ENCODE results near the gene KRTAP4-16.

KRTAP4-16 gene

DNA sequence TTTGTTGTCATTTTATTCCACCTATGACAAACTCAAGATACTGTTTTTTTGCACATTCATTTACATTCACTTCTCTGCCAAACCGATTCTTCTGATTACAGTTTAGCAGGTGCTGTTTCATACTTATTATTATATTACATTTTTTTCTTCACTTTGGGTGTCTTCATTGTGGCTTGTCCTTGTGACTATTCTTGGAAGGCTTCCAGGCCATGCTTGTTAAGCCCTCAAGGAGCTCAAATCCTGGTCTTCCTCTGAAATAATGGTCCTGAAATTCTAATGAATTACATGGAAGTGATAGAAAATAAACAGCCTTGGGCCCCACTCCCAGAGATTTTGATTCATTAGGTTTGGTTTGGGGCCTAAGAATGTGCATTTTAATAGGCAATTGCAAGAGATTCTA is 37.7 kb downstream of the KRTAP4-16 start:
- H2BK5ac ChIP-seq (ENCODE audit: low read length): no peak overlapping the region
- H3K9me3 ChIP-seq (replicated peaks in 1 of 2; ENCODE audit: control insufficient read depth in 2 of 2, insufficient read depth in 1 of 2, low read depth in 1 of 2, low read length in 2 of 2): no peaks in the 10 kb centered on the region
- H4K8ac ChIP-seq (ENCODE audit: low read depth, low read length): no peak overlapping the region
- H3K14ac ChIP-seq (ENCODE audit: low read length): no peak overlapping the region
- no peak overlapping the region for H2BK12ac ChIP-seq (ENCODE audit: low read length)
- DNase-seq (ENCODE audit: low spot score): no peak
- peaks cover 0 to 2% of the 10 kb centered on the region in 2 donors for H3K4me1 ChIP-seq (ENCODE audit: control insufficient read depth in 2 of 2, insufficient read depth in 1 of 2, low read depth in 1 of 2, low read length in 2 of 2)
- H3K9ac ChIP-seq (ENCODE audit: low read depth, low read length, poor library complexity): no peak overlapping the region
- no peak overlapping the region for H3K23ac ChIP-seq (ENCODE audit: low read depth, low read length, poor library complexity)
- no peak overlapping the region for H3K18ac ChIP-seq (ENCODE audit: low read length)
- no CpG with 5 or more reads among the region's 1 CpG for WGBS, 2 donors (ENCODE audit: extremely low coverage in 2 of 2, insufficient read length in 2 of 2, insufficient replicate concordance in 1 of 2)
- no peak overlapping the region for H2BK15ac ChIP-seq (ENCODE audit: low read length)
- H3K4me3 ChIP-seq (ENCODE audit: low read length in 2 of 2): no peak overlapping the region
- H4K91ac ChIP-seq (ENCODE audit: low read depth, low read length, poor library complexity): no peak overlapping the region
- H3K27ac ChIP-seq (replicated peaks; ENCODE audit: low read length): no peak overlapping the region
- H3K79me1 ChIP-seq (ENCODE audit: low read depth, low read length): no peaks in the 10 kb centered on the region
- no peaks in the 10 kb centered on the region for H3K27me3 ChIP-seq (ENCODE audit: control insufficient read depth in 3 of 3, insufficient read depth in 3 of 3, low read depth in 1 of 3, low read length in 3 of 3)
- no peaks in the 10 kb centered on the region for H3K36me3 ChIP-seq (replicated peaks in 1 of 2; ENCODE audit: control insufficient read depth in 2 of 2, insufficient read depth in 2 of 2, low read length in 2 of 2)
- H2AK5ac ChIP-seq (ENCODE audit: low read depth, low read length): no peak overlapping the region
- no peak overlapping the region for H3K4ac ChIP-seq (ENCODE audit: low read length)
- H2AFZ ChIP-seq (ENCODE audit: low read length): no peak overlapping the region
- no peak overlapping the region for H2BK120ac ChIP-seq (ENCODE audit: low read depth, low read length)
- no peak overlapping the region for H3K4me2 ChIP-seq (ENCODE audit: insufficient read depth, low read length, poor library complexity, severe bottlenecking)

DNA sequence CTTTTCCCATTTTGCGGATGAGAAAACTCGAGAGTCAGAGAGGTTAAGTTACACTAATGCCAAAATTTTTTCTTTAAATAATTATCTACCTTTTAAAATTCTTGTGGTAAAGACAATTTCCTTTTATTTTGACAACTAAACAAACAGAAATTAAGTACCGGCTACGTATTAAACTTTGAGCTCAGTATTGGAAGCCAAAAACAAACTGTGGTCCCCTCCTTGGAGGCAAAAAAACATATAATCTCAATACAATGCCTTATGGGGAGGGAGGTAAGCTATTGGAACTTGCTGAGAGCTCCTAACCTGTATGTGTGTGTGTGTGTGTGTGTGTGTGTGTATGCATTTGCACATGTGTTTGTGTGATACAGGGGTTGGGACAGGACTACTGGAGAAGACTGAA is 38.6 kb downstream of the KRTAP4-16 start:
- Histone ChIP-seq H3K27ac (replicated peaks; ENCODE audit: low read length) (no peak overlapping the region), H3K9ac (ENCODE audit: low read depth, low read length, poor library complexity) (no peak overlapping the region), H2BK12ac (ENCODE audit: low read length) (no peak overlapping the region), H3K4me1 (ENCODE audit: control insufficient read depth in 2 of 2, insufficient read depth in 1 of 2, low read depth in 1 of 2, low read length in 2 of 2) (peaks cover 0 to 2% of the 10 kb centered on the region in 2 donors), H3K36me3 (replicated peaks in 1 of 2; ENCODE audit: control insufficient read depth in 2 of 2, insufficient read depth in 2 of 2, low read length in 2 of 2) (no peaks in the 10 kb centered on the region), H3K23ac (ENCODE audit: low read depth, low read length, poor library complexity) (no peak overlapping the region), H3K4me3 (ENCODE audit: low read length in 2 of 2) (no peak overlapping the region), H3K4ac (ENCODE audit: low read length) (no peak overlapping the region), H2BK120ac (ENCODE audit: low read depth, low read length) (no peak overlapping the region), H3K18ac (ENCODE audit: low read length) (no peak overlapping the region), H4K8ac (ENCODE audit: low read depth, low read length) (no peak overlapping the region), H3K4me2 (ENCODE audit: insufficient read depth, low read length, poor library complexity, severe bottlenecking) (no peak overlapping the region), H3K79me1 (ENCODE audit: low read depth, low read length) (no peaks in the 10 kb centered on the region), H3K9me3 (replicated peaks in 1 of 2; ENCODE audit: control insufficient read depth in 2 of 2, insufficient read depth in 1 of 2, low read depth in 1 of 2, low read length in 2 of 2) (no peaks in the 10 kb centered on the region), H2AK5ac (ENCODE audit: low read depth, low read length) (no peak overlapping the region), H4K91ac (ENCODE audit: low read depth, low read length, poor library complexity) (no peak overlapping the region), H2BK15ac (ENCODE audit: low read length) (no peak overlapping the region), H2BK5ac (ENCODE audit: low read length) (no peak overlapping the region), H3K14ac (ENCODE audit: low read length) (no peak overlapping the region), H2AFZ (ENCODE audit: low read length) (no peak overlapping the region), H3K27me3 (ENCODE audit: control insufficient read depth in 3 of 3, insufficient read depth in 3 of 3, low read depth in 1 of 3, low read length in 3 of 3) (no peaks in the 10 kb centered on the region)
- no peak for DNase-seq (ENCODE audit: low spot score)
- no CpG with 5 or more reads among the region's 4 CpGs for WGBS, 2 donors (ENCODE audit: extremely low coverage in 2 of 2, insufficient read length in 2 of 2, insufficient replicate concordance in 1 of 2)

DNA sequence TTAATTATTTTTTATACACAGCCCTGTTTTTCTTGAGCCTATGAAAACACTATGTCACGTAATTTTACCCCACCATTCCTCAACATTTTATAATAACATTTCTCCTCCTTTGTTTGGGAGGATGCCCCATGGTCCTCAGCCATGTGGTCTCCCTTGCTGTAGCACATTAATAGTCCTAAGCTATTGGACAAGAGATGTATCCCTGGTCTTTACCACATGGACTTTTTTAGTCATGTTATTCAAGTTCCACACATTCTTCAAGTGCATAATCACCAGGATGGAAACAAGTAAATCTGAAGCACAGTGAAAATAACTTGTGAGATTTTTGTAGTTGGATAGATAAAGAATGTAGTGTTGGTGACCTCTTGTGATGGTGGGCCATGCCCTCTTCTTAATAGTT is 40.0 kb downstream of the KRTAP4-16 start:
- WGBS, 2 donors (ENCODE audit: extremely low coverage in 2 of 2, insufficient read length in 2 of 2, insufficient replicate concordance in 1 of 2): no CpG with 5 or more reads among the region's 1 CpG
- Histone ChIP-seq H3K4me3 (ENCODE audit: low read length in 2 of 2) (no peak overlapping the region), H3K27me3 (ENCODE audit: control insufficient read depth in 3 of 3, insufficient read depth in 3 of 3, low read depth in 1 of 3, low read length in 3 of 3) (no peaks in the 10 kb centered on the region), H3K23ac (ENCODE audit: low read depth, low read length, poor library complexity) (no peak overlapping the region), H3K4me2 (ENCODE audit: insufficient read depth, low read length, poor library complexity, severe bottlenecking) (no peak overlapping the region), H4K91ac (ENCODE audit: low read depth, low read length, poor library complexity) (no peak overlapping the region), H3K27ac (replicated peaks; ENCODE audit: low read length) (no peak overlapping the region), H3K4me1 (ENCODE audit: control insufficient read depth in 2 of 2, insufficient read depth in 1 of 2, low read depth in 1 of 2, low read length in 2 of 2) (peaks cover 0 to 2% of the 10 kb centered on the region in 2 donors), H4K8ac (ENCODE audit: low read depth, low read length) (no peak overlapping the region), H3K36me3 (replicated peaks in 1 of 2; ENCODE audit: control insufficient read depth in 2 of 2, insufficient read depth in 2 of 2, low read length in 2 of 2) (no peaks in the 10 kb centered on the region), H3K4ac (ENCODE audit: low read length) (no peak overlapping the region), H3K9ac (ENCODE audit: low read depth, low read length, poor library complexity) (no peak overlapping the region), H2BK5ac (ENCODE audit: low read length) (no peak overlapping the region), H3K18ac (ENCODE audit: low read length) (no peak overlapping the region), H3K14ac (ENCODE audit: low read length) (no peak overlapping the region), H2BK12ac (ENCODE audit: low read length) (no peak overlapping the region), H2BK15ac (ENCODE audit: low read length) (no peak overlapping the region), H2AFZ (ENCODE audit: low read length) (no peak overlapping the region), H3K9me3 (replicated peaks in 1 of 2; ENCODE audit: control insufficient read depth in 2 of 2, insufficient read depth in 1 of 2, low read depth in 1 of 2, low read length in 2 of 2) (no peaks in the 10 kb centered on the region), H2BK120ac (ENCODE audit: low read depth, low read length) (no peak overlapping the region), H2AK5ac (ENCODE audit: low read depth, low read length) (no peak overlapping the region), H3K79me1 (ENCODE audit: low read depth, low read length) (no peaks in the 10 kb centered on the region)
- no peak for DNase-seq (ENCODE audit: low spot score)

DNA sequence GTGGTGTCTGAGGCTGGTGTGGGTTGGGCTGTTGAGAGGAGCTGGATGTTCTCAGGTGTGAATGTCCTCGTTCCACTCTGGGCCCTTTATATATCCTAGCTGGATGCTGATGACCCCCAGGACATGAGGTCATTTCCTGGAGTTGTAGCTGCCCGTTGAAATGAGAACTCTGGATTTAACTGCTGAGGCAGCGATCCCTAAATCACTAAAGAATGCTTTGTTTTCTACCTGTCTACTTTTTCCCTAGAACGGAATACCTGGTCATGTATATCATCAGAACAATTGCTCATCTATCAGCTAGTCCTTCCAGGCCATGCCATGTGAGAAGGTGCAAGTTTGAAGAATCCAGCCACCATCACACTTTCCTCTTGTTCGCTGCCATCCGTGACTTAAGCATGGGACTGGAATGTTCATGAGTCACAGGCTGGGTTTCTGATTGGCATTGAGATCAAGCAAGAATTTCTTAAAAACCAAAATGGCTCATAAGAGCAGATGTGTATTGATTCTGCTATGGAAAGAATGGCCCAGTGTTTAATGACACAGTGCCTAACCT is 41.9 kb downstream of the KRTAP4-16 start, which contains the start of gene KRTAP2-3:
KRTAP2-3 (minus strand) TSS at position 63 of the 553 bp plus-strand sequence. CDS start 64 bp downstream, outside the sequence.
- Histone ChIP-seq H3K23ac (ENCODE audit: low read depth, low read length, poor library complexity) (no peak within 1 kb of the TSS), H4K91ac (ENCODE audit: low read depth, low read length, poor library complexity) (no peak within 1 kb of the TSS), H2BK12ac (ENCODE audit: low read length) (no peak within 1 kb of the TSS), H2BK5ac (ENCODE audit: low read length) (no peak within 1 kb of the TSS), H3K9me3 (replicated peaks in 1 of 2; ENCODE audit: control insufficient read depth in 2 of 2, insufficient read depth in 1 of 2, low read depth in 1 of 2, low read length in 2 of 2) (peaks cover 0 to 2% of the 10 kb centered on the region in 2 donors), H3K79me1 (ENCODE audit: low read depth, low read length) (no peaks in the 10 kb centered on the region), H3K4me3 (ENCODE audit: low read length in 2 of 2) (no peak within 1 kb of the TSS), H2AFZ (ENCODE audit: low read length) (no peak within 1 kb of the TSS), H3K18ac (ENCODE audit: low read length) (no peak within 1 kb of the TSS), H3K36me3 (replicated peaks in 1 of 2; ENCODE audit: control insufficient read depth in 2 of 2, insufficient read depth in 2 of 2, low read length in 2 of 2) (no peaks in the 10 kb centered on the region), H4K8ac (ENCODE audit: low read depth, low read length) (no peak within 1 kb of the TSS), H2BK15ac (ENCODE audit: low read length) (no peak within 1 kb of the TSS), H2AK5ac (ENCODE audit: low read depth, low read length) (no peak within 1 kb of the TSS), H3K9ac (ENCODE audit: low read depth, low read length, poor library complexity) (no peak within 1 kb of the TSS), H3K4ac (ENCODE audit: low read length) (no peak within 1 kb of the TSS), H3K14ac (ENCODE audit: low read length) (no peak within 1 kb of the TSS), H3K4me2 (ENCODE audit: insufficient read depth, low read length, poor library complexity, severe bottlenecking) (no peak within 1 kb of the TSS), H3K27me3 (ENCODE audit: control insufficient read depth in 3 of 3, insufficient read depth in 3 of 3, low read depth in 1 of 3, low read length in 3 of 3) (no peaks in the 10 kb centered on the region), H2BK120ac (ENCODE audit: low read depth, low read length) (no peak within 1 kb of the TSS), H3K4me1 (ENCODE audit: control insufficient read depth in 2 of 2, insufficient read depth in 1 of 2, low read depth in 1 of 2, low read length in 2 of 2) (peaks cover 0 to 2% of the 10 kb centered on the region in 2 donors), H3K27ac (replicated peaks; ENCODE audit: low read length) (no peak within 1 kb of the TSS)
- no CpG with 5 or more reads among the region's 6 CpGs for WGBS, 2 donors (ENCODE audit: extremely low coverage in 2 of 2, insufficient read length in 2 of 2, insufficient replicate concordance in 1 of 2)
- no peak for DNase-seq (ENCODE audit: low spot score)
